ENCODE results near the gene SLC45A3.

DNA sequence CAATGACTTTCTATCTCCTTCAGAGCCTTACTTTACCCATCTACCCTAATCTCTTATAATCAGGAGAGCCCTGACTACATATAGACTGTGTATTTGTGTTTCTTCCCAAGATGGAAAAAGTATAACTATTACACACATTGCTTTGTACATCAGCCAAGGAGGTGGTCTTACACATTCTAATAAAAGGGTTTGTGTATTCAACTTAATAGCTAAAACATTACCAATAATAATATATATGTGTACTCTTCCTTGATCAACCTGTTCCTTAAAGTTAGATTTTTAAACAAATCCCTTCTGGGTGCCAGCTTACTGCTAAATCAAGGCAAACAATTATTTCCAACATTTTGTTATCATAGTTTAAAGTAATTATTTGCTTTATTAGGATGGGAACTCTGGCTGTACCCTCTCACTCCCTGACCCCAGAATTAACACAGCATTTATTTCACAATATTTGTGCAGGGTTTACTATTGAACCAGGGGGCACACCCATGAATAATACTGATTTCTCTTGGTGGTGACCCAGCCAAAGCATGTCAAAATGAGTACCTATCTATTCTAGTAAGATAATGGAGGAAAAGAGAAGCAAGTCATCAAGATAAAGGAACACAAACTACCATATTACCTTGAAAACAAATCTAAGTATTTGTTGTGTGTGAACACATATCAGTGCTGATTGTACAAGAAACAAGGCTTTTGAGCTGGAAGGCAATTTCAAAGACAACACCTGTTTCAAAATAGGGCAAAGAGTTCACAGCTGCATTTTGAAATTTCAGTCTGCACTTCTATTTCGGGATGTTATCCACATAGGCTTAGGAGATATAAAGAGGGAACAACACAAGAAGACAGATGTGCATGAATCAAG lies 30.1 kb upstream of the SLC45A3 start:
- TF ChIP-seq POLR2AphosphoS5 (IDR thresholded peaks at IDR 0.05; ENCODE audit: insufficient read depth in 1 of 2, low read depth in 1 of 2) (no peak), POLR2A (IDR thresholded peaks at IDR 0.05) (no peak)
- TF ChIP-seq, protein P1, sequence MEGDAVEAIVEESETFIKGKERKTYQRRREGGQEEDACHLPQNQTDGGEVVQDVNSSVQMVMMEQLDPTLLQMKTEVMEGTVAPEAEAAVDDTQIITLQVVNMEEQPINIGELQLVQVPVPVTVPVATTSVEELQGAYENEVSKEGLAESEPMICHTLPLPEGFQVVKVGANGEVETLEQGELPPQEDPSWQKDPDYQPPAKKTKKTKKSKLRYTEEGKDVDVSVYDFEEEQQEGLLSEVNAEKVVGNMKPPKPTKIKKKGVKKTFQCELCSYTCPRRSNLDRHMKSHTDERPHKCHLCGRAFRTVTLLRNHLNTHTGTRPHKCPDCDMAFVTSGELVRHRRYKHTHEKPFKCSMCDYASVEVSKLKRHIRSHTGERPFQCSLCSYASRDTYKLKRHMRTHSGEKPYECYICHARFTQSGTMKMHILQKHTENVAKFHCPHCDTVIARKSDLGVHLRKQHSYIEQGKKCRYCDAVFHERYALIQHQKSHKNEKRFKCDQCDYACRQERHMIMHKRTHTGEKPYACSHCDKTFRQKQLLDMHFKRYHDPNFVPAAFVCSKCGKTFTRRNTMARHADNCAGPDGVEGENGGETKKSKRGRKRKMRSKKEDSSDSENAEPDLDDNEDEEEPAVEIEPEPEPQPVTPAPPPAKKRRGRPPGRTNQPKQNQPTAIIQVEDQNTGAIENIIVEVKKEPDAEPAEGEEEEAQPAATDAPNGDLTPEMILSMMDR (IDR thresholded peaks at IDR 0.05), result no peak
